WTC11 (cell line): Measurements from ENCODE around the gene SPATA3.

Experiments used
- CREB1 ChIP-seq: sonication (generic); formaldehyde crosslinking; IDR thresholded peaks from 2 replicates; pipeline ENCODE4 v1.8.0; 2023; ENCODE audit warnings: mild to moderate bottlenecking, missing genetic modification reagents
- FOXJ3 ChIP-seq: sonication (generic); formaldehyde crosslinking; IDR thresholded peaks from 2 replicates; pipeline ENCODE4 v1.9.0; 2021; ENCODE audit warnings: missing genetic modification reagents, mild to moderate bottlenecking, borderline replicate concordance
- JUN ChIP-seq: sonication (generic); formaldehyde crosslinking; IDR thresholded peaks from 2 replicates; pipeline ENCODE4 v1.8.0; 2023; ENCODE audit warnings: mild to moderate bottlenecking, missing genetic modification reagents
- SP1 ChIP-seq: sonication (generic); formaldehyde crosslinking; conservative IDR thresholded peaks from 2 replicates; pipeline ENCODE4 v1.8.1; 2022; ENCODE audit warnings: missing genetic modification reagents
- TCF7 ChIP-seq: sonication (generic); formaldehyde crosslinking; IDR thresholded peaks from 2 replicates; pipeline ENCODE4 v1.8.0; 2022; ENCODE audit warnings: mild to moderate bottlenecking, low read depth, missing genetic modification reagents, moderate library complexity
- TEAD4 ChIP-seq: sonication (generic); formaldehyde crosslinking; IDR thresholded peaks from 2 replicates; pipeline ENCODE4 v1.8.0; 2022; ENCODE audit warnings: mild to moderate bottlenecking, missing genetic modification reagents
- TF ChIP-seq, protein P1 (sequence below): fragments of 200-600 bp; IDR thresholded peaks from 2 replicates; pipeline ENCODE4 v1.8.0; 2022; ENCODE audit warnings: antibody characterized with exemption
- TF ChIP-seq, protein P2 (sequence below): sonication (generic); formaldehyde crosslinking; IDR thresholded peaks from 2 replicates; pipeline ENCODE4 v1.8.0; 2022; ENCODE audit warnings: mild to moderate bottlenecking, missing genetic modification reagents
- TF ChIP-seq, protein P3 (sequence below): sonication (generic); formaldehyde crosslinking; IDR thresholded peaks from 2 replicates; pipeline ENCODE4 v1.8.0; 2022; ENCODE audit warnings: mild to moderate bottlenecking, missing genetic modification reagents
- TF ChIP-seq, protein P4 (sequence below): sonication (generic); formaldehyde crosslinking; IDR thresholded peaks from 2 replicates; pipeline ENCODE4 v1.8.0; 2023; ENCODE audit warnings: missing genetic modification reagents, mild to moderate bottlenecking, borderline replicate concordance
- TF ChIP-seq, protein P5 (sequence below): sonication (generic); formaldehyde crosslinking; IDR thresholded peaks from 2 replicates; pipeline ENCODE4 v1.8.1; 2023; ENCODE audit warnings: mild to moderate bottlenecking, missing genetic modification reagents, moderate library complexity
- TF ChIP-seq, protein P6 (sequence below): fragments of 250-450 bp; sonication (Bioruptor Pico); IDR thresholded peaks from 2 replicates; pipeline ENCODE4 v2.1.2; 2022; ENCODE audit warnings: mild to moderate bottlenecking, moderate library complexity
- TF ChIP-seq, protein P7 (sequence below): fragments of 250-450 bp; sonication (Bioruptor Pico); IDR thresholded peaks from 2 replicates; pipeline ENCODE4 v1.9.0; 2021; ENCODE audit warnings: mild to moderate bottlenecking

DNA sequence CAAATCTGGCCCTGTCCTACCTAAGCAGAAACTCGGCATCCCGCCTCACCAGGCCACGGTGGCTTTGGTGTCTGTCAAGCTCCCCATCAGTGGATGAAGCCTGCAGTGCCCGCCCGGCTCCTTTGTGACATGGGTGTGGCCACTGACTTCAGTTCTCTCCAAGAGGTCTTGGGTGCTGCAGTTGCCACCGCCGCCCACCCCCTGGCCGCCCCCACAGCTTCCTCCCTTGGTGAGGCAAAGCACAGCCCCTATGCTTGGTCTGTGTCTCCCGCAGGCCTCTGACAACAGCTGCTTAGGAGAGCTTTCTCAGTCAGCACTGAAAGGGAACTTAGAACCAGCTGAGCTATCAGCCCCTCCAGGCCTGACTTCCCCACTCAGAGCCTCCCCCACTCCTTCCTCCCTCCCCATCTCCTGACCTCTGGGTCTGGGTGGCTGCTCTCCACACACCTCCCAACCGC is 48.0 kb upstream of the SPATA3 start:
- TF ChIP-seq, protein P1, sequence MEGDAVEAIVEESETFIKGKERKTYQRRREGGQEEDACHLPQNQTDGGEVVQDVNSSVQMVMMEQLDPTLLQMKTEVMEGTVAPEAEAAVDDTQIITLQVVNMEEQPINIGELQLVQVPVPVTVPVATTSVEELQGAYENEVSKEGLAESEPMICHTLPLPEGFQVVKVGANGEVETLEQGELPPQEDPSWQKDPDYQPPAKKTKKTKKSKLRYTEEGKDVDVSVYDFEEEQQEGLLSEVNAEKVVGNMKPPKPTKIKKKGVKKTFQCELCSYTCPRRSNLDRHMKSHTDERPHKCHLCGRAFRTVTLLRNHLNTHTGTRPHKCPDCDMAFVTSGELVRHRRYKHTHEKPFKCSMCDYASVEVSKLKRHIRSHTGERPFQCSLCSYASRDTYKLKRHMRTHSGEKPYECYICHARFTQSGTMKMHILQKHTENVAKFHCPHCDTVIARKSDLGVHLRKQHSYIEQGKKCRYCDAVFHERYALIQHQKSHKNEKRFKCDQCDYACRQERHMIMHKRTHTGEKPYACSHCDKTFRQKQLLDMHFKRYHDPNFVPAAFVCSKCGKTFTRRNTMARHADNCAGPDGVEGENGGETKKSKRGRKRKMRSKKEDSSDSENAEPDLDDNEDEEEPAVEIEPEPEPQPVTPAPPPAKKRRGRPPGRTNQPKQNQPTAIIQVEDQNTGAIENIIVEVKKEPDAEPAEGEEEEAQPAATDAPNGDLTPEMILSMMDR: no peak
- TF ChIP-seq, protein P2, sequence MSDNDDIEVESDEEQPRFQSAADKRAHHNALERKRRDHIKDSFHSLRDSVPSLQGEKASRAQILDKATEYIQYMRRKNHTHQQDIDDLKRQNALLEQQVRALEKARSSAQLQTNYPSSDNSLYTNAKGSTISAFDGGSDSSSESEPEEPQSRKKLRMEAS: no peak
- TF ChIP-seq SP1 (CRISPR knock-in tag) (no peak), TEAD4 (no peak), FOXJ3 (CRISPR knock-in tag) (no peak), TCF7 (CRISPR knock-in tag) (no peak), CREB1 (CRISPR knock-in tag) (no peak), JUN (no peak)
- TF ChIP-seq, protein P3, sequence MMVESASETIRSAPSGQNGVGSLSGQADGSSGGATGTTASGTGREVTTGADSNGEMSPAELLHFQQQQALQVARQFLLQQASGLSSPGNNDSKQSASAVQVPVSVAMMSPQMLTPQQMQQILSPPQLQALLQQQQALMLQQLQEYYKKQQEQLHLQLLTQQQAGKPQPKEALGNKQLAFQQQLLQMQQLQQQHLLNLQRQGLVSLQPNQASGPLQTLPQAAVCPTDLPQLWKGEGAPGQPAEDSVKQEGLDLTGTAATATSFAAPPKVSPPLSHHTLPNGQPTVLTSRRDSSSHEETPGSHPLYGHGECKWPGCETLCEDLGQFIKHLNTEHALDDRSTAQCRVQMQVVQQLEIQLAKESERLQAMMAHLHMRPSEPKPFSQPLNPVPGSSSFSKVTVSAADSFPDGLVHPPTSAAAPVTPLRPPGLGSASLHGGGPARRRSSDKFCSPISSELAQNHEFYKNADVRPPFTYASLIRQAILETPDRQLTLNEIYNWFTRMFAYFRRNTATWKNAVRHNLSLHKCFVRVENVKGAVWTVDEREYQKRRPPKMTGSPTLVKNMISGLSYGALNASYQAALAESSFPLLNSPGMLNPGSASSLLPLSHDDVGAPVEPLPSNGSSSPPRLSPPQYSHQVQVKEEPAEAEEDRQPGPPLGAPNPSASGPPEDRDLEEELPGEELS (CRISPR knock-in tag): no peak
- TF ChIP-seq, protein P4, sequence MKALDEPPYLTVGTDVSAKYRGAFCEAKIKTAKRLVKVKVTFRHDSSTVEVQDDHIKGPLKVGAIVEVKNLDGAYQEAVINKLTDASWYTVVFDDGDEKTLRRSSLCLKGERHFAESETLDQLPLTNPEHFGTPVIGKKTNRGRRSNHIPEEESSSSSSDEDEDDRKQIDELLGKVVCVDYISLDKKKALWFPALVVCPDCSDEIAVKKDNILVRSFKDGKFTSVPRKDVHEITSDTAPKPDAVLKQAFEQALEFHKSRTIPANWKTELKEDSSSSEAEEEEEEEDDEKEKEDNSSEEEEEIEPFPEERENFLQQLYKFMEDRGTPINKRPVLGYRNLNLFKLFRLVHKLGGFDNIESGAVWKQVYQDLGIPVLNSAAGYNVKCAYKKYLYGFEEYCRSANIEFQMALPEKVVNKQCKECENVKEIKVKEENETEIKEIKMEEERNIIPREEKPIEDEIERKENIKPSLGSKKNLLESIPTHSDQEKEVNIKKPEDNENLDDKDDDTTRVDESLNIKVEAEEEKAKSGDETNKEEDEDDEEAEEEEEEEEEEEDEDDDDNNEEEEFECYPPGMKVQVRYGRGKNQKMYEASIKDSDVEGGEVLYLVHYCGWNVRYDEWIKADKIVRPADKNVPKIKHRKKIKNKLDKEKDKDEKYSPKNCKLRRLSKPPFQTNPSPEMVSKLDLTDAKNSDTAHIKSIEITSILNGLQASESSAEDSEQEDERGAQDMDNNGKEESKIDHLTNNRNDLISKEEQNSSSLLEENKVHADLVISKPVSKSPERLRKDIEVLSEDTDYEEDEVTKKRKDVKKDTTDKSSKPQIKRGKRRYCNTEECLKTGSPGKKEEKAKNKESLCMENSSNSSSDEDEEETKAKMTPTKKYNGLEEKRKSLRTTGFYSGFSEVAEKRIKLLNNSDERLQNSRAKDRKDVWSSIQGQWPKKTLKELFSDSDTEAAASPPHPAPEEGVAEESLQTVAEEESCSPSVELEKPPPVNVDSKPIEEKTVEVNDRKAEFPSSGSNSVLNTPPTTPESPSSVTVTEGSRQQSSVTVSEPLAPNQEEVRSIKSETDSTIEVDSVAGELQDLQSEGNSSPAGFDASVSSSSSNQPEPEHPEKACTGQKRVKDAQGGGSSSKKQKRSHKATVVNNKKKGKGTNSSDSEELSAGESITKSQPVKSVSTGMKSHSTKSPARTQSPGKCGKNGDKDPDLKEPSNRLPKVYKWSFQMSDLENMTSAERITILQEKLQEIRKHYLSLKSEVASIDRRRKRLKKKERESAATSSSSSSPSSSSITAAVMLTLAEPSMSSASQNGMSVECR (CRISPR knock-in tag): no peak
- TF ChIP-seq, protein P5, sequence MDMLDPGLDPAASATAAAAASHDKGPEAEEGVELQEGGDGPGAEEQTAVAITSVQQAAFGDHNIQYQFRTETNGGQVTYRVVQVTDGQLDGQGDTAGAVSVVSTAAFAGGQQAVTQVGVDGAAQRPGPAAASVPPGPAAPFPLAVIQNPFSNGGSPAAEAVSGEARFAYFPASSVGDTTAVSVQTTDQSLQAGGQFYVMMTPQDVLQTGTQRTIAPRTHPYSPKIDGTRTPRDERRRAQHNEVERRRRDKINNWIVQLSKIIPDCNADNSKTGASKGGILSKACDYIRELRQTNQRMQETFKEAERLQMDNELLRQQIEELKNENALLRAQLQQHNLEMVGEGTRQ (CRISPR knock-in tag): no peak
- TF ChIP-seq, protein P6, sequence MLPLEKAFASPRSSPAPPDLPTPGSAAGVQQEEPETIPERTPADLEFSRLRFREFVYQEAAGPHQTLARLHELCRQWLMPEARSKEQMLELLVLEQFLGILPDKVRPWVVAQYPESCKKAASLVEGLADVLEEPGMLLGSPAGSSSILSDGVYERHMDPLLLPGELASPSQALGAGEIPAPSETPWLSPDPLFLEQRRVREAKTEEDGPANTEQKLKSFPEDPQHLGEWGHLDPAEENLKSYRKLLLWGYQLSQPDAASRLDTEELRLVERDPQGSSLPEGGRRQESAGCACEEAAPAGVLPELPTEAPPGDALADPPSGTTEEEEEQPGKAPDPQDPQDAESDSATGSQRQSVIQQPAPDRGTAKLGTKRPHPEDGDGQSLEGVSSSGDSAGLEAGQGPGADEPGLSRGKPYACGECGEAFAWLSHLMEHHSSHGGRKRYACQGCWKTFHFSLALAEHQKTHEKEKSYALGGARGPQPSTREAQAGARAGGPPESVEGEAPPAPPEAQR (CRISPR knock-in tag): no peak
- TF ChIP-seq, protein P7, sequence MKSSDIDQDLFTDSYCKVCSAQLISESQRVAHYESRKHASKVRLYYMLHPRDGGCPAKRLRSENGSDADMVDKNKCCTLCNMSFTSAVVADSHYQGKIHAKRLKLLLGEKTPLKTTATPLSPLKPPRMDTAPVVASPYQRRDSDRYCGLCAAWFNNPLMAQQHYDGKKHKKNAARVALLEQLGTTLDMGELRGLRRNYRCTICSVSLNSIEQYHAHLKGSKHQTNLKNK: no peak
